ENCODE measurements around the gene PDE5A.

Gene PDE5A

DNA sequence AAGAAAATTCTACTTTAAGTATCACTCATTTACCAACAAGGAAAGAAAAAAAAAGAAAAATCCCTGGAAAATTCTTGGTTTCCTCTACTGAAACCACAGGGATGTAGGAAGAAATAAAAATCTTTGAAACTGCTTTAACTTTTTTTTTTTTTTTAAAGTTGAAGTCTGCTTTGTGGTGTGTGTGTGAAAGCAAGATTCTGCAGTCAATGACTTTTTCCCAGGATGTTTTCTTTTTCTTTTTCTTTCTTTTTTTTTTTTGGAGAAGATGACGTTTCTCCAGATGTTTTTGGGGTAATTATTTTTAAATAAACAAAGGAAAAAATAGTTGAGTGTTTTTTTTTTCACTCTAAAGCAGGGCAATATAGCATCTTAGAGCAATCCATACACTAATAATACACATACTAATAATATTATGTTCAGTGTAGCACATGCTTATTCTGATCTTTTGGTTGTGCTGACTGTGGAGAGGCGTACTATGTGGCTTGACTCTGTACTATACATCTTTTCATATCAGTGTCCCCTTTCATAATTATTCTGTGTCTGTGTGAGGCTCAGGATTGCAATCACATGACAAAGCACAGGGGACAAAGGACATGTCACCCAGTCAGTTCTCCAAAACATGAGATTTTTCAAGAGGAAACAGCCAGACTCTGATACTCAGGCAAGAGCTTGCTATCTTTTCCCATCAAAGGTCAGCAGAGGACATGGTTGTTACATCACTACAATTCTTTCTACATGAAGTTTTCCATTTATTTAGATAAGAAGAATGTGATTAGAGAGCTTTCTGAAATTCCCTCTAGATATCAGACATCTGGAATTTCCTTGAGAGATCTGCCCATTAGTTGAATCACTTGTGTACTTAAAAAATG, 111.0 kb downstream of the PDE5A start:
- no peak overlapping the region for H3K4me3 ChIP-seq
- H3K4me1 ChIP-seq = peaks cover 17% of the 10 kb centered on the region
- in situ Hi-C loops (cut with MboI; ENCODE audit: low sequenced_read_pairs) = no loop called here
- DNase-seq (ENCODE audit: low spot score in 2 of 2) = no peak
- H3K27me3 ChIP-seq (ENCODE audit: low read depth) = no peaks in the 10 kb centered on the region
- H3K9me3 ChIP-seq = no peaks in the 10 kb centered on the region
- peaks cover 12% of the 10 kb centered on the region for H3K36me3 ChIP-seq (replicated peaks)

DNA sequence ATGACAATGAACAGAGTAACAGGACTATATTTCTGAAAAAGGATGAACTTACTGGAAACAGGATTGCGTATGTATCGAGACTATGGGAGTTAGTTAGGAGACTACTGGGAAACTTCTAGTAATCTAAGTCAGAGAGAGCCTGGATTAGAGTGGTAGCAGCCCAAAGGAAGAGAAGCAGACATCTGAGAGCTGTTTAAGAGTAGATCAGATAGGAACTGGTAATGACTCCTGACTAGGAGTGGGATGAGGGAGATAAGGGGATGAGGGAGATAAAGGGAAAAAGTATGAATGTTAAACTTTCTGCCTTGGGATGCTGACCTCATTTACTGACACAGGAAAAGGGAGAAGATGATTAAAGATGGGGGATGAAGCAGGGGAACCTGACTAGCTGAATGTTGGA, 116.2 kb downstream of the PDE5A start:
- Histone ChIP-seq H3K4me3 (no peak overlapping the region), H3K36me3 (replicated peaks) (peaks cover 12% of the 10 kb centered on the region), H3K4me1 (peaks cover 13% of the 10 kb centered on the region), H3K9me3 (no peaks in the 10 kb centered on the region), H3K27me3 (ENCODE audit: low read depth) (no peaks in the 10 kb centered on the region)
- in situ Hi-C loops (cut with MboI; ENCODE audit: low sequenced_read_pairs) = no loop called here
- DNase-seq (ENCODE audit: low spot score in 2 of 2) = no peak

DNA sequence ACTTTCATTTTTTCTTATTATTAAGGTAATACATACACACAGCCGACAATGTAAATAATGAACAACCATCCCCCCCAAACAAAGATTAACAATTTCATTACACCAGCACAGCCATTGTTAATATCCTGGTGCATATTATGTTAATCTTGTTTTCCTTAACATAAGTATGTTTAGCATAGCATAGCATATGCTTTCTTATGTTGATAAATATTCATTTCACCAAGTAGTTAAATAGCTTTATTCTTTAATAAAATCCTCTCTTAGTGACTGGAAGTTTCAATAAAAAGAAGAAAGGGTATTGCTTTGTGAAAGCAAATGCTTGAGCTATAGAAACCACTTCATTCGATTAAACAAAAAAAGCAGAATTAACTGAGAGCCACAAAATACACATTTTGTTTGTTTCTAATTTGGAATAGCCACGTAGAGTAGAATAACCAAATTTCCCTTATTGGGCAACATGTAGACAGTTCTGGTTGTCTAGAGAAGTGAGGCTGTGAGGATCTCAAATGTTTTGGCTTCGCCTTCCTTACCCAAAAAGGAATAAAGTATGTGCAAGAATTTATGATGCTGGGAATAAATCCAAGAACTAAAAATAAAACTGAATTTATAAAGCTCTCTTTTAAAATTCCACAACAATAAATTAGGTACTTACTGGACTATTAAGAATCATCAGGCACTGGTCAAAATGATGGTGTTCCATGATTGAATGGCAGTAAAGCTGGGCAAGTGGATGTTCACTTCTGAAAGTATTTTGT, 118.0 kb downstream of the PDE5A start:
- H3K36me3 ChIP-seq (replicated peaks) = peaks cover 8% of the 10 kb centered on the region
- in situ Hi-C loops (cut with MboI; ENCODE audit: low sequenced_read_pairs) = no loop called here
- H3K4me3 ChIP-seq = no peak overlapping the region
- H3K9me3 ChIP-seq = no peaks in the 10 kb centered on the region
- H3K27me3 ChIP-seq (ENCODE audit: low read depth) = no peaks in the 10 kb centered on the region
- peaks cover 13% of the 10 kb centered on the region for H3K4me1 ChIP-seq
- DNase-seq (ENCODE audit: low spot score in 2 of 2) = peak in 1 of 2 experiments; percentile 65

DNA sequence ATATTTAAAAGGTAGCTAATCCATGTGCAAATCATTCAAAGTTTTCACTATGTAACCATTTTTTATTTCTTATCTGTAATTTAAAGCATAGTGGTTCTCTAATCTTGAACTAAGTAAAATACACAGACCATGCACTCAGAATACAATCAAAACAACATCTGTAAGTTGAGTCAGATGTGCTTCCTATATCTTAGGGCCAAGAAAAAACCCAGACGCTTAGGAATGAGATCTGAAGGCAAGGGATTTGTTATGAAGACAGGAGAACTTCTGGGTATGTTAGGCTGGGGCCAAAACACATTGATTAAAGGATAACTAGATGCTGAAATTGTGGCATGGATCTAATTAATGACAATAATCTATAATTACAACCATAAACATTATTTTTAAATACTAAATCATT, 120.3 kb downstream of the PDE5A start:
- no peak for DNase-seq (ENCODE audit: low spot score in 2 of 2)
- in situ Hi-C loops (cut with MboI; ENCODE audit: low sequenced_read_pairs) = no loop called here

DNA sequence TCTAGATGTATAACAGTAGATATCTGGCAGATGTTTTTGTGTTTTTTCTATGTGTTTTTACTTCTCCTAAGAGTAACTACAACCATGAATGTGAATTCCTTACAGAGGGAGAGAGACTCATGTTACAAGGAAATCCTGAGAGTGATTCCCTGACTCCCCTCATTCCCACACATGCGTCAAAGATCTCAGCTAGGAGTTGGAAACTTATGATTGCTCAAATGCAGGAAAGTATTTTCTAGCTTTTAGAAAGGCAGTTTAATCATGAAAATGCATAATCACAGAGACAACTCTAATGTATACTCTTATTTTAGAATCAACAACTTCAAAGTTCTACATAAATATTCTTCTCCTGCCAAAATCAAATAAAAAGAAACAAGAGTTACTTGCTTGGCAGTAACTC, 121.8 kb downstream of the PDE5A start:
- in situ Hi-C loops (cut with MboI; ENCODE audit: low sequenced_read_pairs) = no loop called here

More for the DNA sequence above, 120.3 kb downstream of the PDE5A start:
- no peaks in the 10 kb centered on the region for H3K27me3 ChIP-seq (ENCODE audit: low read depth)
- H3K36me3 ChIP-seq (replicated peaks) = peaks cover 5% of the 10 kb centered on the region
- H3K4me3 ChIP-seq = no peak overlapping the region
- H3K4me1 ChIP-seq = peaks cover 17% of the 10 kb centered on the region
- no peaks in the 10 kb centered on the region for H3K9me3 ChIP-seq

DNA sequence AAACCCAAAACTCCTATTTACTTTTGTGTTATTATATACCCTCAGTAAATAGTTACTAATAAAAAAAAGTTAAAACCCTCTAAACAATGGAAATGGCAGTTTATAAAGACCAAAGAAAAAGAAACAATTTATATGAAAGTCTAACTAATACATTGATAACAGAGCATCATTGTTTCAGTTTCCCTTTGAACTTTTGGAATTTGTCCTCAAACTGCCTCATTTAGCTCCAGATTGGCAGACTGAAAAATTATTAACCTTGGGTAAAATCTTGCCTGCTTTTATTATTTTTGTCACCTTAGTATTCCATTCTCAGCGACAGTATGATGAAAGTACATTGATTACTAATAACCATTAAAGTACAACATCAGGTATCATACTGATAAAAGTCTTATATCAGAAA, 124.0 kb downstream of the PDE5A start:
- Histone ChIP-seq H3K4me1 (peaks cover 5% of the 10 kb centered on the region), H3K4me3 (no peak overlapping the region), H3K9me3 (no peaks in the 10 kb centered on the region), H3K36me3 (replicated peaks) (peaks cover 16% of the 10 kb centered on the region), H3K27me3 (ENCODE audit: low read depth) (no peaks in the 10 kb centered on the region)
- no peak for DNase-seq (ENCODE audit: low spot score in 2 of 2)
- in situ Hi-C loops (cut with MboI; ENCODE audit: low sequenced_read_pairs) = no loop called here

More for the DNA sequence above, 121.8 kb downstream of the PDE5A start:
- H3K9me3 ChIP-seq = no peaks in the 10 kb centered on the region
- peaks cover 10% of the 10 kb centered on the region for H3K36me3 ChIP-seq (replicated peaks)
- H3K27me3 ChIP-seq (ENCODE audit: low read depth) = no peaks in the 10 kb centered on the region
- H3K4me3 ChIP-seq = no peak overlapping the region
- DNase-seq (ENCODE audit: low spot score in 2 of 2) = no peak
- peaks cover 17% of the 10 kb centered on the region for H3K4me1 ChIP-seq

DNA sequence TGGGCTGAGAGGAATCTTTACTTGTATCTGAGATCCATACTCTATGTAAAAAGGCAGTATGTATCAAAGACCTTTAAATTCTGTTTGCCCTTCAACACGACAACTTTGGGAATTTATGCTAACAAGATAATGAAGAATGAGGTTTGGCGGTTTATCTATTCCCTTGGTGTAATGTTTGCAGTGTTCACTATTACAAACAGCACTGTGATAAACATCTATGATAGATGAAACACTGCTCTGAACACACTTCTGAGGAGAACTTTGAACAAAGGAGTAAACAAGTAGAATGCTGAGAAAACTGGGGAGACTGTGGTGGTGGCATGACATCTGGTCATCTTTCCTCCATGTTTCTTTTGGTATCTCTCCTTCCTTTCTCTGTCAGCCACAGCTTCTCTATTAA, 126.9 kb downstream of the PDE5A start:
- H3K9me3 ChIP-seq = no peaks in the 10 kb centered on the region
- no peaks in the 10 kb centered on the region for H3K27me3 ChIP-seq (ENCODE audit: low read depth)
- in situ Hi-C loops (cut with MboI; ENCODE audit: low sequenced_read_pairs) = no loop called here
- peaks cover 11% of the 10 kb centered on the region for H3K4me1 ChIP-seq
- no peak for DNase-seq (ENCODE audit: low spot score in 2 of 2)
- no peak overlapping the region for H3K4me3 ChIP-seq
- H3K36me3 ChIP-seq (replicated peaks) = peaks cover 33% of the 10 kb centered on the region

DNA sequence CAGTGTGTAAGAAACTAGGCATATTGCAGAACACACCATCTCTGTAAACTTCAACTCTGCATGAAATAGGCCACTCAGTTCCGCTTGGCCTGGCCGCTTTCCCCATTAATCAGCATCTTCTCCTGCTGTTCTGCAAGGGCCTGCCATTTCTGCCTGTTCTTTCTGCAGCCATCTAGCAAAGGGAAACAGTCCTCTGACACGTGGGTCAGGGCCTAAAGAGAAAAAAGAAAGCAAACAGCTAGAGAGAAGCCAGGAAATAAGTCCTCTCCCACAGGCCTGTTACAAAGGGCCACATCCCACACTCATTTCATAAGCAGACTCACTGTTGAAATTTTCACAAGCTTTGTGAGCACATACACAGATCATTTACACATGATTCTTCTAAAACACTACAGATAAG, 130.1 kb downstream of the PDE5A start:
- H3K4me1 ChIP-seq = peaks cover 7% of the 10 kb centered on the region; the same call in 1 of the 2 replicates
- H3K9me3 ChIP-seq = no peaks in the 10 kb centered on the region
- H3K36me3 ChIP-seq (replicated peaks) = peaks cover 49% of the 10 kb centered on the region
- no peak for DNase-seq (ENCODE audit: low spot score in 2 of 2)
- in situ Hi-C loops (cut with MboI; ENCODE audit: low sequenced_read_pairs) = loop anchor here (25.0 kb wide), 2 partner anchors 186 to 511 kb away; partner anchors contain the start of gene FABP2
- H3K27me3 ChIP-seq (ENCODE audit: low read depth) = no peaks in the 10 kb centered on the region
- H3K4me3 ChIP-seq = no peak overlapping the region

DNA sequence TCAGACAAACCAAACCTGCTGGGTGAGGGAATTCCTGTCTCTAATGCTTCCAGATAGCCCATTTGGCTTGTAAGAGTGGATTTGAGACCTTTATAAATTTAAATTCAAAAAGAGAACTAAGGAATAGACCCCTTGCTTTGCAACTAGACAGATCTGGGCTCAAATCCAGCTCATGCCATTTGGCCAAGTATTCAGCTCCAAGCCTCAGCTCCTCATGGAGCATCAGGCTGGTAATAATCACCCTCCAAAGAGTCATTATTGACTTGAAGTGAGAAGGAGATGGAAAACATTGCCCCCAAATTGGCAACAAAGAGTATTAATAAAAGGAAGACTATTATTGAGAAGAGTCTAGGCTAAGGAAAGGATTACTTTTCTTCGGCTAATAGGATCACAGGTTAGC, 134.7 kb downstream of the PDE5A start:
- in situ Hi-C loops (cut with MboI; ENCODE audit: low sequenced_read_pairs) = loop anchor here (25.0 kb wide), 2 partner anchors 182 to 507 kb away; partner anchors contain the start of gene FABP2
- Histone ChIP-seq H3K27me3 (ENCODE audit: low read depth) (no peaks in the 10 kb centered on the region), H3K9me3 (no peaks in the 10 kb centered on the region), H3K4me3 (no peak overlapping the region), H3K4me1 (peaks cover 7% of the 10 kb centered on the region; the same call in 1 of the 2 replicates), H3K36me3 (replicated peaks) (peaks cover 39% of the 10 kb centered on the region)
- DNase-seq (ENCODE audit: low spot score in 2 of 2) = no peak

DNA sequence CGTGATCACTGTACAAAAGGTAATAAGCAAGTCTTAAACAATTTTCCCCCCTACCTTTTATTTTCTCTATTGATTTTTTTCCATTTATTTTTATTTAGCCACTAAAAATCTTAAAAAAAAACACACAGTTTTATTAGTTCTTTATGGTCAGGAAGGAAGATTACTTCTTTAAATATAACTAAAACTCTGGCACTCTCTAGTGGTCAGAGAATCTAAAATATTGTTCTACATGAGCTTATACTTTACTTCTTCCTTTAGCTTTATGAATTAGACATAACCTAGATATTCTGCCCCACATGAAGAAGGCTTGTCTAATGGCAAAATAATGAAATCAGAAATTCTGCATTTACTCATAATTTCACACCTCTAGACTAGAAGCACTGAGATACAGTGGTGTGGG, 135.2 kb downstream of the PDE5A start:
- no peak for DNase-seq (ENCODE audit: low spot score in 2 of 2)
- in situ Hi-C loops (cut with MboI; ENCODE audit: low sequenced_read_pairs) = loop anchor here (25.0 kb wide), 2 partner anchors 181 to 506 kb away; partner anchors contain the start of gene FABP2
- Histone ChIP-seq H3K36me3 (replicated peaks) (peaks cover 34% of the 10 kb centered on the region), H3K4me1 (peaks cover 7% of the 10 kb centered on the region; the same call in 1 of the 2 replicates), H3K9me3 (no peaks in the 10 kb centered on the region), H3K4me3 (no peak overlapping the region), H3K27me3 (ENCODE audit: low read depth) (no peaks in the 10 kb centered on the region)

DNA sequence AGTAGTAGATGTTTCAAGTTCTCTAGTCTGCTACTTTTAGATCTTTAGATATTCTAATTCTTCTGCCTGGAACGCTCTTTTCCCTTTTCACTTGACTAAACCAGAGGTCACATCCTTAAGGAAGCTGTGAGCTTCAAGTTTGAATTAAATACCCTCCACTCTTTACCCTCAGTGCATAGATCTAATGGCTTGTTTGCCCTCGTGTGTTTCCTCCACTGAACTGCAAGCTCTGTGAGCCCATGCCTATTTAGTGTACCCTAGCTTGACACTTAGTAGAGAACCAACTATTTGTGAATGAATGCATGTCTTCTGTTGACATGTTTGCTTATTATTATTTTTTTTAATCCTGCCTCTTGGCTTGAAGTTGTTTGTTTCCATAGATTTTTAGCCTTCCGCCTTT, 138.3 kb downstream of the PDE5A start:
- Histone ChIP-seq H3K4me3 (no peak overlapping the region), H3K36me3 (replicated peaks) (peaks cover 18% of the 10 kb centered on the region), H3K27me3 (ENCODE audit: low read depth) (no peaks in the 10 kb centered on the region), H3K9me3 (no peaks in the 10 kb centered on the region), H3K4me1 (no peaks in the 10 kb centered on the region)
- DNase-seq (ENCODE audit: low spot score in 2 of 2) = peak; percentile 30 to 34
- in situ Hi-C loops (cut with MboI; ENCODE audit: low sequenced_read_pairs) = loop anchor here (25.0 kb wide), 2 partner anchors 178 to 503 kb away; partner anchors contain the start of gene FABP2

DNA sequence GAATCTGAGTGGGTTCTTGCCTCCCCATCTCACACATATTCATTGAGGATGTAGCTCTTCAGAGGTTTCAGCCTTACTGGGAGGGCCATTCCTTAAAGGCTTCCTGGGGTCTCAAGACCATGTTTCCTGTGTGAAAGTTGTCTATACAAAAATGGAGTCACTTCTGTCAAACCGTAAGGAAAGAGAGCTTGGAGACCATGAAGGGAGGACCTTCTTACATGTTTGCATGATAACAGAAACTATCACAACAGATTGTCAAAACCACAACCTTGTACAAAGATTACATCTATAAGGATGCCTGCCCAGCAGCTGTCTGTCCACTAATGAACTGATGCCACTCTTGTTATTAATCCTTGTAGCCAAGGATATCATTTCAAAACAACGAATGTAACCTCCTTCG, 139.3 kb downstream of the PDE5A start:
- in situ Hi-C loops (cut with MboI; ENCODE audit: low sequenced_read_pairs) = loop anchor here (25.0 kb wide), 2 partner anchors 177 to 502 kb away; partner anchors contain the start of gene FABP2
- Histone ChIP-seq H3K9me3 (no peaks in the 10 kb centered on the region), H3K27me3 (ENCODE audit: low read depth) (no peaks in the 10 kb centered on the region), H3K4me3 (no peak overlapping the region), H3K4me1 (no peaks in the 10 kb centered on the region), H3K36me3 (replicated peaks) (peaks cover 12% of the 10 kb centered on the region)
- no peak for DNase-seq (ENCODE audit: low spot score in 2 of 2)

DNA sequence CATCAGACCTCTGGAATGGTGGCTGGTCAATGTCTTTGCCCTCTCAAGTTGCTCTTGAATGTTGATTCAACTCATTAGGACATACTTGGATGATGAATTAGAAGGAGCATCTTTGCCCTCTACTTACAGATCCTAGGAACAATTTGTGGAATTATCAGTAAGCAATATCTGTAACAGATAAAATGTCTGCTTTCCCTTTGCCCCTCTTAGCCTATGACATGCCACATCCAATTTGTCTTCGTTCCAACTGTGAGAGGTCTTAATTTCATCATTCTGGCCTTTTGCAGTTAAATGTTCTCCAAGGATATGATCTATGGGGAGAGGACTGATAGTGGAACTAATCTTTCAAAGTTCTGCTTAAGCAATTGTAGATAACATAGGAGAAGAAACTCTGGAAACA, 148.3 kb downstream of the PDE5A start:
- Histone ChIP-seq H3K4me1 (no peaks in the 10 kb centered on the region), H3K36me3 (replicated peaks) (peaks cover 15% of the 10 kb centered on the region), H3K27me3 (ENCODE audit: low read depth) (no peaks in the 10 kb centered on the region), H3K9me3 (no peaks in the 10 kb centered on the region), H3K4me3 (no peak overlapping the region)
- in situ Hi-C loops (cut with MboI; ENCODE audit: low sequenced_read_pairs) = loop anchor here (25.0 kb wide), 2 partner anchors 168 to 493 kb away; partner anchors contain the start of gene FABP2
- DNase-seq (ENCODE audit: low spot score in 2 of 2) = no peak
